ENCODE results near the gene GPANK1.
A peak's percentile ranks its signal among the peaks of the same experiment; 100 is the strongest.
"Not testable (repeated sequence)": the region's sequence is repeated elsewhere in the genome, so short reads cannot be mapped to it uniquely, and the experiment has no call there.

The GPANK1 gene

DNA sequence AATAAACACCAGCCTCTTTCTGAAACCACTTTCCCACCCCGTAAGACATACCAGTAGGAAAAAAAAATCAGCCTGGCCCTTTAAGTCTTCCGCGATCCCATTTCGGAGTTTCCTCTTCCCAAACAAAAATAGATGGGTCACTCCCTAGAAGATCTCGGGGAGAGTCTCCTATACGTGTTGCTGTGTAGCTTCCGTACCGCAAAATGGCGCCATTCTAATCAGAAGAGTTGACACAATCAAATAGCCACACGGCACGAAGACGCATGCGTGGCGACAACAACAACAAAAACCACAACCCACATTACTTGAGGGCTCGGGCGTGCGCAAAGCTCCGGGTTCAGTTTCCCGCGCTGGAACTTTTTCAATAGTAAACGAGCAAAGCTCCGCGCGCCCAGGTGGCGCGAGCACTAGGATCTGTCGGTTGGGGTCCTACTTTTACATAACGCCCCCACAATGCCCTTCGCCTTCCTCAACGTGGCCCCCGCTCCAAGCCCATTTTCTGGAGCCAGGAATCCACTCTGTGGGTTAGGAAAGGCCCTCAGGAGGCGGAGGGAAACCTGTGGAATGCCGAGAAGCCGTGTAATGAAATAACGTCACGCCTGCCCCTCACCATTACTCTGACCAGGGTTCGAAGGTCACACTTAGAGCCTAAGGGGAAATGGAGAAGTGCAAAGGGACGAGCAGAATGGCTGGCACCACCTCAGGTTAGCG, at the start of gene GPANK1:
GPANK1 (minus strand) TSS at position 208 of the 711 bp plus-strand sequence. CDS start 519 bp downstream, outside the sequence.
- Histone ChIP-seq H3K9me3 (ENCODE audit: control insufficient read depth, insufficient read depth, low read depth, low read length) (no peaks in the 10 kb centered on the region), H3K4me1 (ENCODE audit: control insufficient read depth, insufficient read depth, low read length) (peaks cover 22% of the 10 kb centered on the region), H3K4me3 (ENCODE audit: low read depth, low read length) (peak within 1 kb of the TSS; percentile 89), H3K27me3 (ENCODE audit: control insufficient read depth, insufficient read depth, low read length) (no peaks in the 10 kb centered on the region), H3K36me3 (ENCODE audit: control insufficient read depth, insufficient read depth, low read length) (peaks cover 58% of the 10 kb centered on the region), H3K9ac (ENCODE audit: low read length) (peak within 1 kb of the TSS; percentile 96), H3K27ac (ENCODE audit: low read depth, low read length) (peak within 1 kb of the TSS; percentile 76)

- Histone ChIP-seq H3K9ac (ENCODE audit: low read length) (peak overlapping the region; percentile 27), H3K4me1 (ENCODE audit: control insufficient read depth, insufficient read depth, low read length) (peaks cover 59% of the 10 kb centered on the region), H3K27me3 (ENCODE audit: control insufficient read depth, insufficient read depth, low read length) (no peaks in the 10 kb centered on the region)
Observed at GRCh38 chr6:31713991-31714684, 49.3 kb upstream of the GPANK1 start.

GRCh38 chr6:31713465-31713864, 48.7 kb upstream of the GPANK1 start:
- Histone ChIP-seq H3K9ac (ENCODE audit: low read length) (peak overlapping the region; percentile 27), H3K27ac (ENCODE audit: low read depth, low read length) (peak overlapping the region; percentile 51; the same call in 1 of the 2 replicates), H3K4me1 (ENCODE audit: control insufficient read depth, insufficient read depth, low read length) (peaks cover 52% of the 10 kb centered on the region), H3K27me3 (ENCODE audit: control insufficient read depth, insufficient read depth, low read length) (no peaks in the 10 kb centered on the region), H3K36me3 (ENCODE audit: control insufficient read depth, insufficient read depth, low read length) (no peaks in the 10 kb centered on the region), H3K4me3 (ENCODE audit: low read depth, low read length) (no peak overlapping the region; the same call in 1 of the 2 replicates), H3K9me3 (ENCODE audit: control insufficient read depth, insufficient read depth, low read depth, low read length) (no peaks in the 10 kb centered on the region)

More at GRCh38 chr6:31713991-31714684, 49.3 kb upstream of the GPANK1 start:
- no peaks in the 10 kb centered on the region for H3K36me3 ChIP-seq (ENCODE audit: control insufficient read depth, insufficient read depth, low read length)
- no peaks in the 10 kb centered on the region for H3K9me3 ChIP-seq (ENCODE audit: control insufficient read depth, insufficient read depth, low read depth, low read length)
- no peak overlapping the region; the same call in 1 of the 2 replicates for H3K4me3 ChIP-seq (ENCODE audit: low read depth, low read length)
- peak overlapping the region; percentile 51; the same call in 1 of the 2 replicates for H3K27ac ChIP-seq (ENCODE audit: low read depth, low read length)

DNA sequence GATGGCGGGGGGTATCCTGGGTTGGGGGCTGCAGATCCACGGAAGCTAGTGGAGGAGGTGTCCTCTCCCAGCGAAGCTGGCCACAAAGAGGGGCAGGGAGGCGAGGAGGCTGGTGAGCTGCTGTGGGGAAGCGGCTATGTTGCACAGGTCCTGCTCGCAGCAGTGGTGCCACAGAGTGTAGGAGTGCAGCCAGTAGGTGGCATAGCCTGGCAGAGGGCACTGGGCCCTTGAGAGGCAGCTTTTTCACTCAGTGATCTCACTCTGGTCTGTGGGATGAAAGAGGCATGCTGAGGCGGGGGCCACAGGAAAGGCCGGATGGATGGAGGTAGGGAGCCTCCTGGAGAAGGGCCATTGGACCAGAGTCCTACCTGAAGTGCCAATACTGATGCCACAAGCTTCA, 47.5 kb upstream of the GPANK1 start:
- H3K27ac ChIP-seq (ENCODE audit: low read depth, low read length): no peak overlapping the region
- no peak overlapping the region for H3K4me3 ChIP-seq (ENCODE audit: low read depth, low read length)
- no peaks in the 10 kb centered on the region for H3K27me3 ChIP-seq (ENCODE audit: control insufficient read depth, insufficient read depth, low read length)
- no peaks in the 10 kb centered on the region for H3K36me3 ChIP-seq (ENCODE audit: control insufficient read depth, insufficient read depth, low read length)
- peaks cover 40% of the 10 kb centered on the region for H3K4me1 ChIP-seq (ENCODE audit: control insufficient read depth, insufficient read depth, low read length)
- H3K9ac ChIP-seq (ENCODE audit: low read length): no peak overlapping the region
- H3K9me3 ChIP-seq (ENCODE audit: control insufficient read depth, insufficient read depth, low read depth, low read length): no peaks in the 10 kb centered on the region

DNA sequence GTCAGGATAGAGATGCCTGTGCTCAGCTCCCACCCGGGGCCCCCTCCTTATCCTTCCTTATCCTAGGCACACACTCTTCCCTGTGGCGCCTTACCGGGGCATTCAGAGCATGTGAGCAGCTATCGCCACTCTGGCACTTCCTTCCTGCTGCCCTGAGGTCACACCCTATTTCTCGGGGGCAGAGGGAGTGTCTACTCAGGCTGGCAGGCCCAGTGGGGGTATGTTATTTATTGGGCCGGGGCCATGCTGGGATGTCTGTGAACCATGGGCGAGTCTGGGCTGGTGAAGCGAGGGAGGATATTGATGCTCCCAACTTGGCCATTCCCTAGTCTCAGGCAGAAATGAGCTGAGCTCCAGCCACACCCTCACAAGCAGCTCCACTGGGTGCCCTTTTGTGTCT, 46.4 kb upstream of the GPANK1 start:
- Histone ChIP-seq H3K36me3 (ENCODE audit: control insufficient read depth, insufficient read depth, low read length) (no peaks in the 10 kb centered on the region), H3K27ac (ENCODE audit: low read depth, low read length) (no peak overlapping the region), H3K9me3 (ENCODE audit: control insufficient read depth, insufficient read depth, low read depth, low read length) (no peaks in the 10 kb centered on the region), H3K4me1 (ENCODE audit: control insufficient read depth, insufficient read depth, low read length) (peaks cover 39% of the 10 kb centered on the region), H3K9ac (ENCODE audit: low read length) (no peak overlapping the region), H3K27me3 (ENCODE audit: control insufficient read depth, insufficient read depth, low read length) (no peaks in the 10 kb centered on the region), H3K4me3 (ENCODE audit: low read depth, low read length) (no peak overlapping the region)

DNA sequence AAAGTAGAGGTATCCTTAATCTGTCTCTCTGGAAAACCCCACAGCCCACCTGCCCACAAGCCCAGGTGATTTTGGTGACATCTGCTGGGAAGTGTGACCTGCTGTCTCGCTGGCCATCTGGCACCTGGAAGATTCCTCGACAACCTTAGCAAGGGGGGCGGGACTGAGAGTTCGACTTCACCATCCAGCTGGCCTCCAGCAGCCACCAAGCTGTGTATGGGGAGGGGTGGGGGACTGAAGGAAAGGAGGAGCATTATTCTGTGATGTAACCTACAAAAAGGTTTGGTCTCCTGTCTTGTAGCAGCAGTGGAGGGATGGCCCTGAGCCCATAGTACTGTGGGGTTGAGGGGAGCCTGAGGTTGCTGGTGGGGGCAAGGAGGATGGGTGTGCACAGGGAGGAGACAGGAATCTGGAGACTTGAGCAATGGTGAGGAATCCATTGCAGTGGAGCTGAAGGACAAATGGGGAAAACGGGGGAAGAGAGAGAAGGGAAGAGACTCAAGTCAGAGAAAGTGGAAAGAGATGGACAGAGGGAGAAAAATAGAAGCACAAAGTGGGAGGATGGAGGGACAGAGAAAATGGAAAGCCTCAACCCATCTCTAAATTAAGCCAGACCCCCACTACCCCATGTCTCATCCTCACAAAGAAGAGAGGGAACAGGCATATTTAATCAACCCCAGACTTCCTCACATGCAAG, 45.9 kb upstream of the GPANK1 start:
- H3K27ac ChIP-seq (ENCODE audit: low read depth, low read length): no peak overlapping the region
- H3K4me3 ChIP-seq (ENCODE audit: low read depth, low read length): no peak overlapping the region
- no peaks in the 10 kb centered on the region for H3K27me3 ChIP-seq (ENCODE audit: control insufficient read depth, insufficient read depth, low read length)
- no peaks in the 10 kb centered on the region for H3K36me3 ChIP-seq (ENCODE audit: control insufficient read depth, insufficient read depth, low read length)
- no peak overlapping the region for H3K9ac ChIP-seq (ENCODE audit: low read length)
- H3K9me3 ChIP-seq (ENCODE audit: control insufficient read depth, insufficient read depth, low read depth, low read length): no peaks in the 10 kb centered on the region
- peaks cover 39% of the 10 kb centered on the region for H3K4me1 ChIP-seq (ENCODE audit: control insufficient read depth, insufficient read depth, low read length)

DNA sequence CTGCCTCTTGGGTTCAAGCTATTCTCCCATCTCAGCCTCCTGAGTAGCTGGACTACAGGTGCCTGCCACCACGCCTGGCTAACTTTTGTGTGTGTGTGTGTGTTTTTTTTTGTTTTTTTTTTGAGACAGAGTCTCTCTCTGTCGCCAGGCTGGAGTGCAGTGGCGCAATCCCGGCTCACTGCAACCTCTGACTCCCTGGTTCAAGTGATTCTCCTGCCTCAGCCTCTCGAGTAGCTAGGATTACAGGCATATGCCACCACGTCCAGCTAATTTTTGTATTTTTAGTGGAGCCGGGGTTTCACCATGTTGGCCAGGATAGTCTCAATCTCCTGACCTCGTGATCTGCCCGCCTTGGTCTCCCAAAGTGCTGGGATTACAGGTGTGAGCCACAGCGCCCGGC, 44.4 kb upstream of the GPANK1 start:
- H3K27ac ChIP-seq (ENCODE audit: low read depth, low read length); H3K4me3 ChIP-seq (ENCODE audit: low read depth, low read length); H3K9ac ChIP-seq (ENCODE audit: low read length); H3K27me3 ChIP-seq (ENCODE audit: control insufficient read depth, insufficient read depth, low read length); H3K9me3 ChIP-seq (ENCODE audit: control insufficient read depth, insufficient read depth, low read depth, low read length); H3K36me3 ChIP-seq (ENCODE audit: control insufficient read depth, insufficient read depth, low read length): not testable (repeated sequence)
- peaks cover 23% of the 10 kb centered on the region for H3K4me1 ChIP-seq (ENCODE audit: control insufficient read depth, insufficient read depth, low read length)

DNA sequence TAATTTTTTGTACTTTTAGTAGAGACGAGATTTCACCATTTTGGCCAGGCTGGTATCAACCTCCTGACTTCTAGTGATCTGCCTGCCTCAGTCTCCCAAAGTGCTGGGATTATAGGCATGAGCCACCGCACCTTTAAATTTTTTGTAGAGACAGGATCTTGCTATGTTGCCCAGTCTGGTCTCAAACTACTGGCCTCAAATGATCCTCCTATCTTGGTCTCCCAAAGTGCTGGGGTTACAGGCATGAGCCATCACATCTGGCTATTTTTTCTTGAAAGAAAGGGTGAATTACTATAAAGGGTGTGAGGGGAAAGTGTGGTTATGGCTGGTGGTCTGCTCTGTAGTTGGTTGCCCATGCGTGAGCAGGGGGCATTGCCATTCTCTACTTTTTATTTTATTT, 43.4 kb upstream of the GPANK1 start:
- Histone ChIP-seq H3K4me3 (ENCODE audit: low read depth, low read length) (no peak overlapping the region), H3K27ac (ENCODE audit: low read depth, low read length) (no peak overlapping the region), H3K9me3 (ENCODE audit: control insufficient read depth, insufficient read depth, low read depth, low read length) (no peaks in the 10 kb centered on the region), H3K27me3 (ENCODE audit: control insufficient read depth, insufficient read depth, low read length) (no peaks in the 10 kb centered on the region), H3K36me3 (ENCODE audit: control insufficient read depth, insufficient read depth, low read length) (no peaks in the 10 kb centered on the region), H3K9ac (ENCODE audit: low read length) (no peak overlapping the region), H3K4me1 (ENCODE audit: control insufficient read depth, insufficient read depth, low read length) (peaks cover 14% of the 10 kb centered on the region; the same call in 1 of the 2 replicates)

GRCh38 chr6:31707701-31708100, 42.9 kb upstream of the GPANK1 start:
- no peaks in the 10 kb centered on the region for H3K27me3 ChIP-seq (ENCODE audit: control insufficient read depth, insufficient read depth, low read length)
- no peaks in the 10 kb centered on the region for H3K9me3 ChIP-seq (ENCODE audit: control insufficient read depth, insufficient read depth, low read depth, low read length)
- peaks cover 12% of the 10 kb centered on the region; the same call in 1 of the 2 replicates for H3K4me1 ChIP-seq (ENCODE audit: control insufficient read depth, insufficient read depth, low read length)
- no peak overlapping the region for H3K27ac ChIP-seq (ENCODE audit: low read depth, low read length)
- H3K4me3 ChIP-seq (ENCODE audit: low read depth, low read length): no peak overlapping the region
- no peaks in the 10 kb centered on the region for H3K36me3 ChIP-seq (ENCODE audit: control insufficient read depth, insufficient read depth, low read length)
- no peak overlapping the region for H3K9ac ChIP-seq (ENCODE audit: low read length)

GRCh38 chr6:31706599-31706998, 41.8 kb upstream of the GPANK1 start, which contains the start of gene LY6G6F:
LY6G6F (plus strand) TSS chr6:31706866; CDS start chr6:31706907, 41 bp downstream.
- H3K9me3 ChIP-seq (ENCODE audit: control insufficient read depth, insufficient read depth, low read depth, low read length): no peaks in the 10 kb centered on the region
- H3K4me3 ChIP-seq (ENCODE audit: low read depth, low read length): no peak within 1 kb of the TSS
- H3K9ac ChIP-seq (ENCODE audit: low read length): no peak within 1 kb of the TSS
- H3K27me3 ChIP-seq (ENCODE audit: control insufficient read depth, insufficient read depth, low read length): no peaks in the 10 kb centered on the region
- H3K4me1 ChIP-seq (ENCODE audit: control insufficient read depth, insufficient read depth, low read length): peaks cover 19% of the 10 kb centered on the region
- H3K27ac ChIP-seq (ENCODE audit: low read depth, low read length): no peak within 1 kb of the TSS
- H3K36me3 ChIP-seq (ENCODE audit: control insufficient read depth, insufficient read depth, low read length): no peaks in the 10 kb centered on the region

DNA sequence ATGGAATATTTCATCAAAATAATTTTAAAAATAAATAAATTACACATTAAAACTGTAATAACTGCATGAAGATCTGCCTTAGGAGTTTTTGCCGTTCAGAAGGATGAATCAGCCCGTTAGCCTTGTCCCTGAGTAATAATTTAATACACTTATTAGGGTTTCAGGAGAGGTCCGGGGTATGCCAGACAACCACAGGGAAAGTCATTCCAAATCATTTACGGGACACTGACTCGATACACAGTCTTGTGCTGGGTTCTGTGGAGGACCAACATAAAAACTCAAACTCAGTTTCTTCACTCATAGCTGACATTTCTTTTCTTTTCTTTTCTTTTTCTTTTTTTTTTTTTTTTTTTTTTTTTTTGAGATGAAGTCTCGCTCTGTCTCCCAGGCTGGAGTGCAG, 41.1 kb upstream of the GPANK1 start:
- Histone ChIP-seq H3K36me3 (ENCODE audit: control insufficient read depth, insufficient read depth, low read length) (no peaks in the 10 kb centered on the region), H3K9me3 (ENCODE audit: control insufficient read depth, insufficient read depth, low read depth, low read length) (no peaks in the 10 kb centered on the region), H3K9ac (ENCODE audit: low read length) (no peak overlapping the region), H3K27ac (ENCODE audit: low read depth, low read length) (no peak overlapping the region), H3K4me1 (ENCODE audit: control insufficient read depth, insufficient read depth, low read length) (peaks cover 13% of the 10 kb centered on the region), H3K4me3 (ENCODE audit: low read depth, low read length) (no peak overlapping the region), H3K27me3 (ENCODE audit: control insufficient read depth, insufficient read depth, low read length) (no peaks in the 10 kb centered on the region)

Data from HUES6 (cell line).